OCI-LY7 (cell line): ENCODE results near the gene KRT75.

Experiments
- EZH2phosphoT487 ChIP-seq: fragments of 200-600 bp; sonication (generic); IDR thresholded peaks from 2 replicates; pipeline ENCODE4 v1.6.1; 2018; ENCODE audit warnings: low read depth, borderline replicate concordance, mild to moderate bottlenecking, mixed run types, antibody characterized with exemption, low read length, moderate library complexity, mixed read lengths
- TF ChIP-seq, protein P1 (sequence below): fragments of 200-600 bp; sonication (generic); conservative IDR thresholded peaks from 2 replicates; pipeline ENCODE4 v1.5.1; 2014; ENCODE audit warnings: mild to moderate bottlenecking, antibody characterized with exemption, low read length, moderate library complexity, mixed read lengths

DNA sequence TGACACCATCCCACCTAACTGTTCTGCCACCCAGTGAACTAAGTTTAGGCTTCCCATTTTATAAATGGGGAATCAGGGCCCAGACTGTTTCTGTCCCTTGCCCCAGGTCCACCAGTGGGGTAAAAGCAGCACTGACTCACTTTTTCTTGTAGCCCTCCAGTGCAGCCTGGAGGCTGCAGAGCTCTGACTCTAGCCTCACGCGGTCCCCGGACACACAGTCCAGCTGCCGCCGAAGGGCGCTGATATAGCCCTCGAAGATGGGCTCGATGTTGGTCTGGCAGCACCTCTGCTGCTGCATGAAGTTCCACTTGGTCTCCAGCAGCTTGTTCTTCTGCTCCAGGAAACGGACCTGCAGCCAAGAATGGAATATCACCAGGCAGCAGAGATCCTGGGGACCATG, 30.6 kb downstream of the KRT75 start:
- TF ChIP-seq, protein P1, sequence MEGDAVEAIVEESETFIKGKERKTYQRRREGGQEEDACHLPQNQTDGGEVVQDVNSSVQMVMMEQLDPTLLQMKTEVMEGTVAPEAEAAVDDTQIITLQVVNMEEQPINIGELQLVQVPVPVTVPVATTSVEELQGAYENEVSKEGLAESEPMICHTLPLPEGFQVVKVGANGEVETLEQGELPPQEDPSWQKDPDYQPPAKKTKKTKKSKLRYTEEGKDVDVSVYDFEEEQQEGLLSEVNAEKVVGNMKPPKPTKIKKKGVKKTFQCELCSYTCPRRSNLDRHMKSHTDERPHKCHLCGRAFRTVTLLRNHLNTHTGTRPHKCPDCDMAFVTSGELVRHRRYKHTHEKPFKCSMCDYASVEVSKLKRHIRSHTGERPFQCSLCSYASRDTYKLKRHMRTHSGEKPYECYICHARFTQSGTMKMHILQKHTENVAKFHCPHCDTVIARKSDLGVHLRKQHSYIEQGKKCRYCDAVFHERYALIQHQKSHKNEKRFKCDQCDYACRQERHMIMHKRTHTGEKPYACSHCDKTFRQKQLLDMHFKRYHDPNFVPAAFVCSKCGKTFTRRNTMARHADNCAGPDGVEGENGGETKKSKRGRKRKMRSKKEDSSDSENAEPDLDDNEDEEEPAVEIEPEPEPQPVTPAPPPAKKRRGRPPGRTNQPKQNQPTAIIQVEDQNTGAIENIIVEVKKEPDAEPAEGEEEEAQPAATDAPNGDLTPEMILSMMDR: no peak
- TF ChIP-seq EZH2phosphoT487: no peak
